Activated CD4-positive, alpha-beta T cell treated with anti-CD3 and anti-CD28 coated beads for 36 hours (primary cell): ENCODE measurements around the gene ARID2. TPM values are rescaled to one million over a fixed set of nuclear protein-coding genes. Genes with fewer than 3 reads are reported as not detected.

Experiments
- ATAC-seq: fragments of 200-7000 bp; cut with Tn5 transposase; one replicate; pipeline ENCODE4 v1.10.0; 2021; ENCODE audit warnings: mild to moderate bottlenecking, moderate library complexity
- CTCF ChIA-PET: fragments of 350-600 bp; sonication (Branson Sonifier 250); formaldehyde crosslinking; loops from one replicate; lab custom pipeline; 2021; ENCODE audit warnings: antibody characterized with exemption; lab: Charles Lee
- POLR2A ChIA-PET: fragments of 350-600 bp; sonication (Branson Sonifier 250); formaldehyde crosslinking; loops from one replicate; lab custom pipeline; 2021; ENCODE audit warnings: antibody characterized with exemption, inconsistent platforms; lab: Charles Lee
- DNase-seq: peaks from one replicate; pipeline ENCODE4 v3.0.0-alpha.2; 2020
- H3K27ac Mint-ChIP-seq: one replicate; pipeline ENCODE4 v1.8.0; 2021; ENCODE audit warnings: mixed read lengths
- H3K27me3 Mint-ChIP-seq: one replicate; pipeline ENCODE4 v1.8.0; 2021; ENCODE audit warnings: mixed read lengths
- H3K36me3 Mint-ChIP-seq: one replicate; pipeline ENCODE4 v1.8.0; 2021; ENCODE audit warnings: low read depth, mixed read lengths
- H3K4me1 Mint-ChIP-seq: one replicate; pipeline ENCODE4 v1.8.0; 2021; ENCODE audit warnings: mixed read lengths
- H3K4me3 Mint-ChIP-seq: one replicate; pipeline ENCODE4 v1.8.0; 2021; ENCODE audit warnings: mild to moderate bottlenecking, moderate library complexity, mixed read lengths
- H3K9me3 Mint-ChIP-seq: one replicate; pipeline ENCODE4 v1.8.0; 2021; ENCODE audit warnings: low read depth, mixed read lengths
- intact Hi-C, 2 experiments: fragments of 100-400 bp; cut with DNase I in 1 of 2; cut with micrococcal nuclease in 1 of 2; formaldehyde crosslinking; loops; one replicate each; pipeline versions ENCODE4 v1.14.2 to v1.15.1; 2022 to 2024; cut with DNase I, micrococcal nuclease
- total RNA-seq, 2 experiments: library from RNA; stranded (reverse); gene quantifications; one replicate each; pipeline ENCODE4 v1.2.3, GENCODE V29; 2021

Gene ARID2
- total RNA-seq, 2 experiments from 2014 or later = 24.2 to 28.2 TPM

GRCh38 chr12:45703942-45704341 is 25.6 kb upstream of the ARID2 start:
- no peak overlapping the region for H3K4me3 Mint-ChIP-seq
- CTCF ChIA-PET = interaction anchor here (1.3 kb wide), 1 partner anchor 160 kb away, joined by 3 read pairs; no protein-coding TSS in a partner anchor

GRCh38 chr12:45704968-45705367 is 24.5 kb upstream of the ARID2 start:
- Mint-ChIP-seq H3K36me3 (no peaks in the 10 kb centered on the region), H3K4me3 (no peak overlapping the region), H3K4me1 (no peaks in the 10 kb centered on the region), H3K9me3 (peaks cover 8% of the 10 kb centered on the region), H3K27ac (no peak overlapping the region), H3K27me3 (no peaks in the 10 kb centered on the region)
- ATAC-seq = no peak
- CTCF ChIA-PET = interaction anchor here (0.7 kb wide), 1 partner anchor 1975 kb away, joined by 3 read pairs; no protein-coding TSS in a partner anchor
- intact Hi-C loops = no loop called here
- no peak for DNase-seq
- POLR2A ChIA-PET = no interaction called here

More at GRCh38 chr12:45703942-45704341, 25.6 kb upstream of the ARID2 start:
- no peak for DNase-seq
- no peaks in the 10 kb centered on the region for H3K4me1 Mint-ChIP-seq
- peak; percentile 33 for ATAC-seq
- peaks cover 8% of the 10 kb centered on the region for H3K9me3 Mint-ChIP-seq
- intact Hi-C loops = no loop called here
- POLR2A ChIA-PET = no interaction called here
- no peak overlapping the region for H3K27ac Mint-ChIP-seq
- no peaks in the 10 kb centered on the region for H3K36me3 Mint-ChIP-seq
- no peaks in the 10 kb centered on the region for H3K27me3 Mint-ChIP-seq

GRCh38 chr12:45705404-45705803 is 24.1 kb upstream of the ARID2 start:
- H3K27me3 Mint-ChIP-seq = no peaks in the 10 kb centered on the region
- DNase-seq (no peak), ATAC-seq (no peak)
- peaks cover 8% of the 10 kb centered on the region for H3K9me3 Mint-ChIP-seq
- no peaks in the 10 kb centered on the region for H3K36me3 Mint-ChIP-seq
- no peak overlapping the region for H3K27ac Mint-ChIP-seq
- no peaks in the 10 kb centered on the region for H3K4me1 Mint-ChIP-seq
- H3K4me3 Mint-ChIP-seq = no peak overlapping the region
- ChIA-PET POLR2A (no interaction called here), CTCF (interaction anchor here (0.6 to 0.7 kb wide), 2 partner anchors 9 to 1975 kb away, joined by 3 read pairs; no protein-coding TSS in a partner anchor)
- intact Hi-C loops = no loop called here

- no peak for ATAC-seq
- Mint-ChIP-seq H3K9me3 (peaks cover under 1% of the 10 kb centered on the region), H3K27me3 (no peaks in the 10 kb centered on the region), H3K27ac (no peak overlapping the region), H3K4me1 (no peaks in the 10 kb centered on the region), H3K4me3 (no peak overlapping the region), H3K36me3 (no peaks in the 10 kb centered on the region)
- ChIA-PET POLR2A (no interaction called here), CTCF (interaction anchor here (1.2 kb wide), 2 partner anchors 12 to 15 kb away, joined by 3 to 6 read pairs; no protein-coding TSS in a partner anchor)
- DNase-seq = no peak
- intact Hi-C loops = no loop called here
Observed at GRCh38 chr12:45707241-45707857, 22.2 kb upstream of the ARID2 start.

- POLR2A ChIA-PET = no interaction called here
- Mint-ChIP-seq H3K36me3 (no peaks in the 10 kb centered on the region), H3K9me3 (no peaks in the 10 kb centered on the region), H3K27me3 (no peaks in the 10 kb centered on the region), H3K4me1 (no peaks in the 10 kb centered on the region), H3K27ac (no peak overlapping the region), H3K4me3 (no peak overlapping the region)
- intact Hi-C loops = no loop called here
- ATAC-seq (no peak), DNase-seq (no peak)
- CTCF ChIA-PET = interaction anchor here (0.8 kb wide), 1 partner anchor 164 kb away, joined by 3 read pairs; no protein-coding TSS in a partner anchor
Observed at GRCh38 chr12:45708363-45708762, 21.1 kb upstream of the ARID2 start.

- ATAC-seq (no peak), DNase-seq (no peak)
- CTCF ChIA-PET = interaction anchor here (0.8 kb wide), 1 partner anchor 165 kb away, joined by 3 read pairs; no protein-coding TSS in a partner anchor
- no peaks in the 10 kb centered on the region for H3K9me3 Mint-ChIP-seq
- H3K4me1 Mint-ChIP-seq = no peaks in the 10 kb centered on the region
- no peak overlapping the region for H3K4me3 Mint-ChIP-seq
- intact Hi-C loops = no loop called here
- no peak overlapping the region for H3K27ac Mint-ChIP-seq
- H3K36me3 Mint-ChIP-seq = no peaks in the 10 kb centered on the region
- no peaks in the 10 kb centered on the region for H3K27me3 Mint-ChIP-seq
- POLR2A ChIA-PET = no interaction called here
Observed at GRCh38 chr12:45708901-45709300, 20.6 kb upstream of the ARID2 start.

- Mint-ChIP-seq H3K9me3 (no peaks in the 10 kb centered on the region), H3K4me3 (no peak overlapping the region), H3K4me1 (peaks cover 5% of the 10 kb centered on the region), H3K27ac (no peak overlapping the region), H3K36me3 (no peaks in the 10 kb centered on the region), H3K27me3 (no peaks in the 10 kb centered on the region)
- intact Hi-C loops = no loop called here
- POLR2A ChIA-PET = no interaction called here
- ATAC-seq (no peak), DNase-seq (no peak)
- CTCF ChIA-PET = no interaction called here
Observed at GRCh38 chr12:45712319-45712718, 17.2 kb upstream of the ARID2 start.

- intact Hi-C loops = no loop called here
- no peaks in the 10 kb centered on the region for H3K27me3 Mint-ChIP-seq
- ATAC-seq = no peak
- ChIA-PET POLR2A (interaction anchor here (0.6 kb wide), 1 partner anchor 1305 kb away, joined by 3 read pairs; no protein-coding TSS in a partner anchor), CTCF (interaction anchor here (0.6 kb wide), 1 partner anchor 48 kb away, joined by 3 read pairs; no protein-coding TSS in a partner anchor)
- H3K9me3 Mint-ChIP-seq = no peaks in the 10 kb centered on the region
- H3K36me3 Mint-ChIP-seq = no peaks in the 10 kb centered on the region
- peaks cover 9% of the 10 kb centered on the region for H3K4me1 Mint-ChIP-seq
- no peak overlapping the region for H3K4me3 Mint-ChIP-seq
- H3K27ac Mint-ChIP-seq = no peak overlapping the region
- DNase-seq = no peak
Observed at GRCh38 chr12:45713078-45713477, 16.4 kb upstream of the ARID2 start.

GRCh38 chr12:45718306-45718705 is 11.2 kb upstream of the ARID2 start:
- peaks cover 53% of the 10 kb centered on the region for H3K4me1 Mint-ChIP-seq
- DNase-seq (no peak), ATAC-seq (peak; percentile 34)
- intact Hi-C loops = no loop called here
- H3K36me3 Mint-ChIP-seq = peaks cover 12% of the 10 kb centered on the region
- ChIA-PET POLR2A (no interaction called here), CTCF (no interaction called here)
- no peaks in the 10 kb centered on the region for H3K27me3 Mint-ChIP-seq
- H3K27ac Mint-ChIP-seq = no peak overlapping the region
- H3K9me3 Mint-ChIP-seq = no peaks in the 10 kb centered on the region
- H3K4me3 Mint-ChIP-seq = no peak overlapping the region

GRCh38 chr12:45720069-45720468 is 9.4 kb upstream of the ARID2 start:
- no peak overlapping the region for H3K4me3 Mint-ChIP-seq
- CTCF ChIA-PET = interaction anchor here (0.7 to 1.5 kb wide), 5 partner anchors 23 to 1122 kb away, joined by 3 to 8 read pairs (median 3); no protein-coding TSS in a partner anchor
- H3K27me3 Mint-ChIP-seq = no peaks in the 10 kb centered on the region
- ATAC-seq = peak; percentile 71
- H3K27ac Mint-ChIP-seq = no peak overlapping the region
- H3K9me3 Mint-ChIP-seq = no peaks in the 10 kb centered on the region
- intact Hi-C loops = loop anchor here (10.0 kb wide), 3 partner anchors 495 to 1495 kb away; no protein-coding TSS in a partner anchor
- DNase-seq = no peak
- H3K36me3 Mint-ChIP-seq = peaks cover 14% of the 10 kb centered on the region
- H3K4me1 Mint-ChIP-seq = peaks cover 50% of the 10 kb centered on the region
- POLR2A ChIA-PET = interaction anchor here (0.6 kb wide), 1 partner anchor 804 kb away, joined by 6 read pairs; no protein-coding TSS in a partner anchor

GRCh38 chr12:45721369-45721768 is 8.1 kb upstream of the ARID2 start:
- Mint-ChIP-seq H3K36me3 (peaks cover 17% of the 10 kb centered on the region), H3K4me1 (peaks cover 51% of the 10 kb centered on the region), H3K27me3 (no peaks in the 10 kb centered on the region), H3K4me3 (no peak overlapping the region), H3K9me3 (no peaks in the 10 kb centered on the region), H3K27ac (no peak overlapping the region)
- CTCF ChIA-PET = interaction anchor here (0.5 to 6.9 kb wide), 5 partner anchors 21 to 852 kb away, joined by 3 to 58 read pairs (median 4); no protein-coding TSS in a partner anchor
- POLR2A ChIA-PET = no interaction called here
- no peak for ATAC-seq
- DNase-seq = no peak
- intact Hi-C loops = loop anchor here (10.0 kb wide), 3 partner anchors 493 to 1493 kb away; no protein-coding TSS in a partner anchor
